AG04449 (cell line): Measurements from ENCODE around the gene CEP63.

Experiments
- CTCF ChIA-PET: fragments of 350-600 bp; formaldehyde crosslinking; extraction: SDS; loops from one replicate; lab custom pipeline; 2021; ENCODE audit warnings: antibody characterized with exemption; lab: Yijun Ruan, JAX
- POLR2A ChIA-PET: fragments of 400-600, 350-600 bp; formaldehyde crosslinking; extraction: SDS; loops from one replicate; lab custom pipeline; 2020; ENCODE audit warnings: antibody characterized with exemption, inconsistent platforms; lab: Yijun Ruan, JAX
- DNase-seq: peaks from one replicate; pipeline ENCODE4 v3.0.0-alpha.2; 2010; ENCODE audit warnings: low read depth, low spot score
- H3K4me3 ChIP-seq: 2 replicates; pipeline ENCODE4 v1.5.1; 2011; ENCODE audit warnings: low read depth, mild to moderate bottlenecking, control low read depth, low read length
- TF ChIP-seq, protein P1 (sequence below): IDR thresholded peaks from one replicate; pipeline ENCODE4 v1.5.1; 2011; ENCODE audit warnings: mild to moderate bottlenecking, moderate library complexity, low read length, control low read depth, inconsistent platforms; ENCODE audit not compliant: insufficient read depth; ENCODE audit errors: missing control alignments

CEP63 gene

DNA sequence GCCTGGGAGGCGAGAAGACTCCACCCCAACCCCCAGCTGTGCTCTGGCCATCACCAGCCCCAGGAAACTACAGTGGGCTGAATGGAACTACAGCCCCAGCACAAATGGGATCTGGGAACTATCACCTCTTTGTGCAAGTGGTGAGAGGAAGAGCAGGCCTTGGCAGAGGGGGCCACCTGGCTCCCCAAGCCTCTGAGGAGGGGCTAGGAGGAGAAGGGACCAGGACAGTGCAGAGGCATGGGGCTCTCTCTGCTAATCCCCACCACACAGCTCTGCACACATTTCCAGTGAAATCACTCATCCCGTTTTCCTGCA lies 133.4 kb downstream of the CEP63 start:
- no peak for DNase-seq
- ChIA-PET CTCF (interaction anchor here (1.3 to 3.8 kb wide), 4 partner anchors 11 to 175 kb away, joined by 3 to 17 read pairs (median 6); no protein-coding TSS in a partner anchor), POLR2A (no interaction called here)
- no peak overlapping the region for H3K4me3 ChIP-seq
- TF ChIP-seq, protein P1, sequence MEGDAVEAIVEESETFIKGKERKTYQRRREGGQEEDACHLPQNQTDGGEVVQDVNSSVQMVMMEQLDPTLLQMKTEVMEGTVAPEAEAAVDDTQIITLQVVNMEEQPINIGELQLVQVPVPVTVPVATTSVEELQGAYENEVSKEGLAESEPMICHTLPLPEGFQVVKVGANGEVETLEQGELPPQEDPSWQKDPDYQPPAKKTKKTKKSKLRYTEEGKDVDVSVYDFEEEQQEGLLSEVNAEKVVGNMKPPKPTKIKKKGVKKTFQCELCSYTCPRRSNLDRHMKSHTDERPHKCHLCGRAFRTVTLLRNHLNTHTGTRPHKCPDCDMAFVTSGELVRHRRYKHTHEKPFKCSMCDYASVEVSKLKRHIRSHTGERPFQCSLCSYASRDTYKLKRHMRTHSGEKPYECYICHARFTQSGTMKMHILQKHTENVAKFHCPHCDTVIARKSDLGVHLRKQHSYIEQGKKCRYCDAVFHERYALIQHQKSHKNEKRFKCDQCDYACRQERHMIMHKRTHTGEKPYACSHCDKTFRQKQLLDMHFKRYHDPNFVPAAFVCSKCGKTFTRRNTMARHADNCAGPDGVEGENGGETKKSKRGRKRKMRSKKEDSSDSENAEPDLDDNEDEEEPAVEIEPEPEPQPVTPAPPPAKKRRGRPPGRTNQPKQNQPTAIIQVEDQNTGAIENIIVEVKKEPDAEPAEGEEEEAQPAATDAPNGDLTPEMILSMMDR, result no peak

- CTCF ChIA-PET, result interaction anchor here (0.6 to 3.8 kb wide), 4 partner anchors 10 to 175 kb away, joined by 3 to 17 read pairs (median 6); no protein-coding TSS in a partner anchor
- no peak for DNase-seq
- H3K4me3 ChIP-seq, result no peak overlapping the region
- TF ChIP-seq, protein P1, result no peak
- POLR2A ChIA-PET, result no interaction called here
These were observed 134.1 kb downstream of the CEP63 start for GRCh38 chr3:134619884-134620445.

- DNase-seq, result no peak
- H3K4me3 ChIP-seq, result no peak overlapping the region
- POLR2A ChIA-PET, result no interaction called here
- TF ChIP-seq, protein P1, result no peak
- CTCF ChIA-PET, result interaction anchor here (1.0 to 3.8 kb wide), 4 partner anchors 10 to 174 kb away, joined by 3 to 17 read pairs (median 6); no protein-coding TSS in a partner anchor
These were observed 134.7 kb downstream of the CEP63 start for GRCh38 chr3:134620476-134621115.

GRCh38 chr3:134621854-134622253 lies 136.0 kb downstream of the CEP63 start:
- DNase-seq, result no peak
- CTCF ChIA-PET, result interaction anchor here (1.7 to 3.8 kb wide), 2 partner anchors 18 to 133 kb away, joined by 6 to 17 read pairs; no protein-coding TSS in a partner anchor
- TF ChIP-seq, protein P1, result no peak
- no peak overlapping the region for H3K4me3 ChIP-seq
- POLR2A ChIA-PET, result no interaction called here

GRCh38 chr3:134622806-134623365 lies 137.0 kb downstream of the CEP63 start:
- CTCF ChIA-PET, result interaction anchor here (1.7 to 3.8 kb wide), 2 partner anchors 17 to 132 kb away, joined by 6 to 17 read pairs; no protein-coding TSS in a partner anchor
- TF ChIP-seq, protein P1, result no peak
- DNase-seq, result no peak
- POLR2A ChIA-PET, result no interaction called here
- H3K4me3 ChIP-seq, result no peak overlapping the region
